Endothelial cell (in vitro differentiated cells): ENCODE measurements around the gene ATP9A. TPM values are rescaled to one million over a fixed set of nuclear protein-coding genes. Genes with fewer than 3 reads are reported as not detected.
"Not testable (repeated sequence)": the region's sequence is repeated elsewhere in the genome, so short reads cannot be mapped to it uniquely, and the experiment has no call there.

Experiments used
- DNase-seq: peaks from one replicate; pipeline ENCODE4 v3.0.0; 2021; ENCODE audit warnings: low spot score
- H3K27ac Mint-ChIP-seq: one replicate; pipeline ENCODE4 v1.8.0; 2021; ENCODE audit warnings: mixed read lengths, inconsistent platforms; ENCODE audit not compliant: unreplicated experiment
- H3K27me3 Mint-ChIP-seq: one replicate; pipeline ENCODE4 v1.8.0; 2021; ENCODE audit warnings: mild to moderate bottlenecking, moderate library complexity, mixed read lengths, inconsistent platforms; ENCODE audit not compliant: unreplicated experiment
- H3K36me3 Mint-ChIP-seq: one replicate; pipeline ENCODE4 v1.8.0; 2021; ENCODE audit warnings: mild to moderate bottlenecking, low read depth, mixed read lengths, inconsistent platforms; ENCODE audit not compliant: unreplicated experiment
- H3K4me1 Mint-ChIP-seq: one replicate; pipeline ENCODE4 v1.8.0; 2021; ENCODE audit warnings: mild to moderate bottlenecking, mixed read lengths, inconsistent platforms; ENCODE audit not compliant: unreplicated experiment
- H3K4me3 Mint-ChIP-seq: one replicate; pipeline ENCODE4 v1.8.0; 2021; ENCODE audit warnings: mild to moderate bottlenecking, mixed read lengths, inconsistent platforms; ENCODE audit not compliant: unreplicated experiment
- H3K9me3 Mint-ChIP-seq: one replicate; pipeline ENCODE4 v1.8.0; 2021; ENCODE audit warnings: mixed read lengths, inconsistent platforms; ENCODE audit not compliant: unreplicated experiment
- total RNA-seq: library from RNA; stranded (reverse); fragmentation: NEBNext Ultra II Directional; extraction: Animal tissue kit (Norgen Biotek cat#: 25700); gene quantifications from one replicate; pipeline ENCODE4 v1.2.1, GENCODE V29; 2021; ENCODE audit not compliant: unreplicated experiment
- TF ChIP-seq, protein P1 (sequence below): fragments of 200-600 bp; sonication (generic); IDR thresholded peaks from one replicate; pipeline ENCODE4 v1.5.0; 2021; ENCODE audit warnings: antibody characterized with exemption; ENCODE audit not compliant: unreplicated experiment

The ATP9A gene
- total RNA-seq, 1 donor from 2014 or later, result 30.6 TPM

DNA sequence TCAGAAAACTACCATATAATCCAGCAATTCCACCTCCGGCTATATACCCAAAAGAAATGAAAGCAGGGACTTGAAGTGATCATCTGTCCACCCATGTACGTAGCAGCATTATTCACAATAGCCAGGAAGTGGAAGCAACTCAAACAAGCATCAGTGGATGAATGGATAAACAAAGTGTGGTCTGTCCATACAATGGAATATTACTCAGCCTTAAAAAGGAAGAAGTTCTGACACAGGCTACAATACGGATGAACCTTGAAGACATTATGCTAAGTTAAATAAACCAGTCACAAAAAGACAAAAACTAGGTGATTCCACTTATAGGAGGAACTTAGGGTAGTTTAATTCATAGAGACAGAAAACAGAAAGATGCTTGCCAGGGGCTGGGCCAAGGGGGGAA, 76.5 kb downstream of the ATP9A start:
- TF ChIP-seq, protein P1, sequence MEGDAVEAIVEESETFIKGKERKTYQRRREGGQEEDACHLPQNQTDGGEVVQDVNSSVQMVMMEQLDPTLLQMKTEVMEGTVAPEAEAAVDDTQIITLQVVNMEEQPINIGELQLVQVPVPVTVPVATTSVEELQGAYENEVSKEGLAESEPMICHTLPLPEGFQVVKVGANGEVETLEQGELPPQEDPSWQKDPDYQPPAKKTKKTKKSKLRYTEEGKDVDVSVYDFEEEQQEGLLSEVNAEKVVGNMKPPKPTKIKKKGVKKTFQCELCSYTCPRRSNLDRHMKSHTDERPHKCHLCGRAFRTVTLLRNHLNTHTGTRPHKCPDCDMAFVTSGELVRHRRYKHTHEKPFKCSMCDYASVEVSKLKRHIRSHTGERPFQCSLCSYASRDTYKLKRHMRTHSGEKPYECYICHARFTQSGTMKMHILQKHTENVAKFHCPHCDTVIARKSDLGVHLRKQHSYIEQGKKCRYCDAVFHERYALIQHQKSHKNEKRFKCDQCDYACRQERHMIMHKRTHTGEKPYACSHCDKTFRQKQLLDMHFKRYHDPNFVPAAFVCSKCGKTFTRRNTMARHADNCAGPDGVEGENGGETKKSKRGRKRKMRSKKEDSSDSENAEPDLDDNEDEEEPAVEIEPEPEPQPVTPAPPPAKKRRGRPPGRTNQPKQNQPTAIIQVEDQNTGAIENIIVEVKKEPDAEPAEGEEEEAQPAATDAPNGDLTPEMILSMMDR, result no peak
- no peak for DNase-seq
- H3K4me1 Mint-ChIP-seq, result peaks cover 16% of the 10 kb centered on the region
- no peak overlapping the region for H3K4me3 Mint-ChIP-seq
- peaks cover 6% of the 10 kb centered on the region for H3K36me3 Mint-ChIP-seq
- peaks cover 2% of the 10 kb centered on the region for H3K27me3 Mint-ChIP-seq
- no peaks in the 10 kb centered on the region for H3K9me3 Mint-ChIP-seq
- H3K27ac Mint-ChIP-seq, result no peak overlapping the region

DNA sequence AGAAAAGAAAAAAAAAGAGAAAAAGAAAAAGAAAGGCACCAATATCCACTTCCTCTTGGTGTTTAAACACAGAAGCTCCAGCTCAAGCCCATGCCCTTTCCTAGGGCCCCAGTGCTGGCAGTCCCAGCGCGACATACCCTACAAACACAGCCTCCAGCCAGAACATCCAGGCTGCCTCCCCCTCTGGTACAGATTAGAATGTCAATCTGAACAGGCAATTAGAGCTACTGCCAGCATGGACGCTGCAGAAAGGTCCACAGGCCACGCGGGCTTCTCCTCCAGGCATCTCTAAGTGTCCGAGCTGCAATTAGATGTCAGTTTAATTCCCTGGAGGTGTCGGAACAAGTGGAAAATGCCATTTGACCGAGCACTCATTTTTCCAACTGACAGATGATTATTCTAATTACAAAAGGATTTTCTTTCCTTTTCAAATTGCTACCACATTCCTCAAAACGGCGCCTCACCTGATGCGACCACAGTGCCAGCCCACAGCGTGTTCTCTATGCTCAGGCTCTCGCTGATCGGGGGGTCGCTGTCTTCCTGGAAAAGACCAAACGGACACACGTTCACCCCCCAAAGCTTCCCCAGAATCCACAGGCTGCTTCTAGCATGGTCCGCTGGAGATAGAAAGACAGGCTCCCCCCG, 79.5 kb downstream of the ATP9A start:
- no peak for DNase-seq
- H3K36me3 Mint-ChIP-seq, result peaks cover 6% of the 10 kb centered on the region
- H3K9me3 Mint-ChIP-seq, result no peaks in the 10 kb centered on the region
- H3K4me3 Mint-ChIP-seq, result no peak overlapping the region
- TF ChIP-seq, protein P1, result no peak
- peaks cover 6% of the 10 kb centered on the region for H3K4me1 Mint-ChIP-seq
- no peak overlapping the region for H3K27ac Mint-ChIP-seq
- H3K27me3 Mint-ChIP-seq, result peaks cover 2% of the 10 kb centered on the region

DNA sequence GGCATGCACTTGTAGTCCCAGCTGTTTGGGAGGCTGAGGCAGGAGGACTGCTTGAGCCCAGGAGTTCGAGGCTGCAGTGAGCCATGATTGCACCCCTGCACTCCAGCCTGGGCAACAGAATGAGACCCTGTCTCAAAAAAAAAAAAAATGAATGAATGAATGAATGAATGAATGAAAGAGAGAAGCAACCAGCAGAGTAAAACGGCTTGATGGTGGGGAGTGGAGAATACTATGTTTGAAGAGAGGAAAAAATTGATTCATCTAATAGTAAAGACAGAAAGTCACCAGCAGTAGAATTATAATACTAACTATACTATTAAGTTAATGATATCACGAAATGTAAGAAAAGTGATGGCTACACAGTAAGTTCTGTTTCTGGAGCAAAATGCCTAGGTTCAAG, 80.6 kb downstream of the ATP9A start:
- Mint-ChIP-seq H3K27me3 (no peaks in the 10 kb centered on the region), H3K4me3 (no peak overlapping the region), H3K36me3 (no peaks in the 10 kb centered on the region), H3K4me1 (peaks cover 4% of the 10 kb centered on the region), H3K9me3 (no peaks in the 10 kb centered on the region), H3K27ac (no peak overlapping the region)
- TF ChIP-seq, protein P1, result no peak
- DNase-seq, result no peak

DNA sequence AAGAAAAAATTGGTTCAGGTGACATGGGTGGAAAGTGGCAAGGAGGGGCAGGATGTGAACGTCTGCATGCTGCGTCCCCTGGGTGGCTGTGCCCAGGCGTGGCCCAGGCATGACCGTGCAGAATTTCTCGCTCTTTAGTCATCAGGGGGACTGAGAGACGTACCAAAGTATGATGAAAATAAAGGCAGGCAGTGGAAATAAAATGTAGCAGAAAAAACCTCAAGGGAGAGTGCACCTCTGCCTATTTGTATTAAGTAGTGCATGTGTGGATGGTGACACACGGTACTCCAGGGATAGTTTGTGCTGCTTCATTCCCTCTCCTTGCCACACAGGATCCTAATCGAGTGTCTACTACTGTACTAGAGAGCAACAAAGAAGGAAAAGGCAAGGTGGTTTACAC, 81.1 kb downstream of the ATP9A start:
- TF ChIP-seq, protein P1, result no peak
- peaks cover 4% of the 10 kb centered on the region for H3K4me1 Mint-ChIP-seq
- H3K27me3 Mint-ChIP-seq, result no peaks in the 10 kb centered on the region
- H3K9me3 Mint-ChIP-seq, result no peaks in the 10 kb centered on the region
- DNase-seq, result no peak
- H3K27ac Mint-ChIP-seq, result no peak overlapping the region
- H3K4me3 Mint-ChIP-seq, result no peak overlapping the region
- H3K36me3 Mint-ChIP-seq, result no peaks in the 10 kb centered on the region

- H3K4me1 Mint-ChIP-seq, H3K36me3 Mint-ChIP-seq, H3K27ac Mint-ChIP-seq, H3K27me3 Mint-ChIP-seq, H3K9me3 Mint-ChIP-seq, H3K4me3 Mint-ChIP-seq, DNase-seq: not testable (repeated sequence)
These were observed 82.7 kb downstream of the ATP9A start for GRCh38 chr20:51685494-51685893.
